Colon (tissue), 2 donors: ENCODE measurements around the gene GAMT.

ENCODE experiments used
- FAIRE-seq: peaks from 2 replicates; lab custom pipeline; 2012; peaks lifted over from hg19 to GRCh38; lab: Jason Lieb, UNC
- donor health status: control.
- donor health status: control.

The GAMT gene

DNA sequence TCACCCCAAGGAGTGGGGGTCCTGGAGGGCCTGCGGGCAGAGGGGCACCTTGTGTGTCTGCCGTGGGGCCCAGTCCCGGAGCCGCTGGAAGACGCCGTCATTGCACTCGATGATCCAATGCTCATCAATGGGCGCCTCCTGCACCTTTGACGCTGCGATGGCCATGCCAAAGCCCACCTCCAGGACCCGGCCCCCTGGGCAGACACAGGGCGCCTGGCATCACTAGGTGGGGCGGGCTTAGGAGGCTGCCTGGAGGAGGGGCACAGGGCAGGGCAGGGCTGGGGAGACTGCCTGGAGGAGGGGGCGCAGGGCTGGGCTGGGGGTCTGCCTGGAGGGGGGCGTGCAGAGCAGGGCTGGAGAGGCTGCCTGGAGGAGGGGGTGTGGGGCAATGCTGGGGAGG lies 1.6 kb downstream of the GAMT start:
- FAIRE-seq: no peak

DNA sequence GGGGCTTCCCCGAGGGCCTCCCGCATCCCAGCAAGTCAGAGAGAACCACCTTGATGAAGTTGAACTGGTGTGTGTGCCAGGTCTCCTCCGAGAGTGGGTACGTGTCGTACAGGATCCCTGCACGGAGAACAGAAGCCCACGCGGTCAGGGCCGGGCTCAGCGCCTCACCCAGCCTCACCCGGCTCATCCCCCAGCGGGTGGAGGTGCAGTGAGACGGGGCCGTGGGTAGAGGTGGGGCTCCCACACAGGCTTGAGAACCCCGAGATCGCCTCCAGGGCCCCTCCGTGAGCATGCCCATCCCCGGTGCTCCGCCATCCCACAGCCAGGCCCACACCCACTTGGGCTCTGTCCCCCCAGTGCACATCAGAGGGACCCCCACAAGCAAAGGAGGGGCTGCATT lies 2.3 kb downstream of the GAMT start:
- FAIRE-seq: no peak

DNA sequence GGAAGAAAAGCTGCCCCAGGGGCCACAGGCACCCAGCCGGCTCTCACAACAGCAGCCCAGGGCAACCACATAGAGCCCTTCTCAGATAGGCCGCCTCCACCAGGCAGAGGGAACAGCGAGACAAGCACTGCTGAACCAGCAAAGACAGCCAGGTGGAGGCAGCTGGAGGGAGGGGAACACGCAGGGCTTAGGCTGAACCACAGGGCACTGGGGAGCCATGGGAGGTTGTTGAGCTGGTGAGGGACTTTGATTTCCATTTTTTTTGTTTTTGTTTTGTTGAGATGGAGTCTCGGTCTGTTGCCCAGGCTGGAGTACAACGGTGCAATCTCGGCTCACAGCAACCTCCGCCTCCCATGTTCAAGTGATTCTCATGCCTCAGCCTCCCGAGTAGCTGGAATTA lies 3.5 kb downstream of the GAMT start:
- no peak for FAIRE-seq

DNA sequence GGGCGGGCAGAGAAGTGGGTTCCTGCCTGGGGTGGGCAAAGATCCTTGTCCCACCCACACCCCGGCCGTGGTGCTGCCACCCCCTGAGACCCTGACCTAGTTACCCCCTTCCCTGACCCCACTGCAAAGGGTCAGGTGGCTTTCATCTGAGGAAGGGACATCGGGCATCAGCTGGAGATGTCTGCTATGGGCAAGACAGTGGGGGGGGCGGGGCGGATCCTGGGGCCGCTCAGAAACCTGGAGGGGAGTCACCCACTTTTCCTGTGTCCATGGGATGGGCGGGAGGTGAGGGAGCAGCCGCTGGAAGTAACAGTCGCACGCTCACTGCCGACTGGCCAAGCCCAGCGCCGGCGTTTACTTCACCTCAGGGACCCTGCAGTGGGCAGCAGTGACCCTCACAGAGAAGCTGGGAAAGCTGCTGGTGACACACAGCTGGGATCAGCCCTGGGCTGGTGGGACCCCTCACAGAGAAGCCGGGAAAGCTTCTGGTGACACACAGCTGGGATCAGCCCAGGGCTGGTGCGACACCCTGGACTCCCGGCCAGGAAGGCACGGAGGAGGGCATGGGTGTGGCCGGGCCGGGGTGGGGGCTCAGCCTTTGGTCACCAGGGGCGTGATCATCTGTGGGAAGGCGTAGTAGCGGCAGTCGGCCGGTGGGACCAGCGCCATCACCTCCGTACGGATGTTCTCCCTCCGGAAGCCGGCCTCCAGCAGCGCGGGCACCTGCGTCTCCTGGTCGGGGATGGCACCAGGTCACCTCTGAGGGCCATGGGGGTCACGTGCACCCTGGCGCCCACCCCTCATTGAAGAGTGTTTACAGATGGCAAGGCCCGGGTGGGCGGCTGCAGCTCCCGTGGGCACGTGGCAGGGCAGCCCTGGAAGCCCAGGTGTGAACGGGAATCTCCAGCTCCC lies 4.3 kb downstream of the GAMT start:
- no peak for FAIRE-seq

DNA sequence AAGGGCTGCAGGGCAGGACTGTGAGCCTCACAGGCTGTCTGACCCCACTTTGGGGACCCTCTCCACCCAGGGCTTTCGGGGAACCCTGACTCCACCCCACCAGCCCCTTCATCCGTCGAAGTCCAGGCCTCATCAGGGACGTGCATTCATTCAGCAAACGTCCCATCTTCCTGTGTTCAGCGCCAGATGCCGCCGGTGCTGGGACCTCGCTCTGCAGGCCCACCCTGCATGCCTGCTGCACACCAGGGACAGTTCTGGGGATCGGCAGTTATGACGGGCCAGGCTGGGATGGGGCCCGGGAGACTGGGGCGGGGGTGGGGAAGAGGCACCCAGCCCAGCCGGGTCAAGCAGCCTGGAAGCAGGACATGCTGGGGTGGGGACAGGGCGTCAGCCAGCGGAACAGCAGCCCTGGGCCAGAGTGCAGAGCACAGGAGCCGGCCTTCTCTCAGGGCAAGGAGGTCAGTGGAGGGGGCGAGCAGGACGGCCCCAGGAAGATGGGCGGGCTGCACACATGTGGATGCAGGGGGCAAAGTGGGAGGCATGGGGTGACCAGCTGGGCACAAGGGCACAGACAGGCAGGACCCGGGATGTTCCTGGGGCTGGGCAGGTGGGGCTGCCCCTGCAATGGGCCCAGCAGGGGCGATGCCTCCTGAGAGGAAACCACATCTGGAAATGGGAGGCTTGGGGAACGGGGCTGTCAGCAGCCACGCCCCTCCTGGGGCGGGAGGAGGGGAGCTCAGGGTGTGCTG lies 5.1 kb downstream of the GAMT start:
- no peak for FAIRE-seq

DNA sequence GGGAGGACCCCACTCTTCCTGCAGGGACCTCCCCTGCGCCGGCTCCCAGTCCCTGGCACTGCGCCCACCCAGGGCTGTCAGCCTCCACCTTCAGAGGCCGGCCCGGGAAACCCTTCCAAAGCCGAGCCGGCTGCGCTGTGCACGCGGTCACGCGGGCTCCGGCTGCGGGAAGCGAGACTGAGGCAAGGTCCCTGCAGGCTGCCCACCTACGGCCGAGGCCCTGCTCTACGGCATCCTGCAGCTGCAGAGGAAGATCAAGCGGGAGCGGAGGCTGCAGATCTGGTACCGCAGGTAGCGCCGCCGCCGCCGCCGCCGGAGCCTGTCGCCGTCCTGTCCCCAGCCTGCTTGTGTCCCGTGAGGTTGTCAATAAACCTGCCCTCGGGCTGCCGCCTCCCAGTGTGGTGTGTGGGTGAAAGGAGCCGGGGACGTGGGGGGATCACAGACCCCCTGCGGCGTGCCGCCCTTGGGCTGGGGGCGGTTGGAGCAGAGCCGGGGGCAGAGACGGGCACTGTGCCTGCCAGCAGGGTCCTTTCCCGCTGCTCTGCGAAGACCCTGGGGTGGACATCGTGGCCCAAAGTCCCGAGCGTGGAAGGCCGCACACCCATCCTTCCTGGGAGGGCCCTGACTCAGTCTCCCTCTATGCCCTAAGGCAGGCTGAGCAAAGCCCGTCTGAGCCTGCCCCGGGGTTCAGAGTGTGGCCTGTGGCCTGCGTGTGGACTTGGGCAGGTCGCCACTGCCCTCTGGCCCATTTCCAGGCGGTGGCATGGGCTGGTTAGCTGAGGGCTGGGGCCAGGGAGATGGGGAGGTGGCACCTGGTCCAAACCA lies 5.9 kb downstream of the GAMT start:
- no peak for FAIRE-seq

DNA sequence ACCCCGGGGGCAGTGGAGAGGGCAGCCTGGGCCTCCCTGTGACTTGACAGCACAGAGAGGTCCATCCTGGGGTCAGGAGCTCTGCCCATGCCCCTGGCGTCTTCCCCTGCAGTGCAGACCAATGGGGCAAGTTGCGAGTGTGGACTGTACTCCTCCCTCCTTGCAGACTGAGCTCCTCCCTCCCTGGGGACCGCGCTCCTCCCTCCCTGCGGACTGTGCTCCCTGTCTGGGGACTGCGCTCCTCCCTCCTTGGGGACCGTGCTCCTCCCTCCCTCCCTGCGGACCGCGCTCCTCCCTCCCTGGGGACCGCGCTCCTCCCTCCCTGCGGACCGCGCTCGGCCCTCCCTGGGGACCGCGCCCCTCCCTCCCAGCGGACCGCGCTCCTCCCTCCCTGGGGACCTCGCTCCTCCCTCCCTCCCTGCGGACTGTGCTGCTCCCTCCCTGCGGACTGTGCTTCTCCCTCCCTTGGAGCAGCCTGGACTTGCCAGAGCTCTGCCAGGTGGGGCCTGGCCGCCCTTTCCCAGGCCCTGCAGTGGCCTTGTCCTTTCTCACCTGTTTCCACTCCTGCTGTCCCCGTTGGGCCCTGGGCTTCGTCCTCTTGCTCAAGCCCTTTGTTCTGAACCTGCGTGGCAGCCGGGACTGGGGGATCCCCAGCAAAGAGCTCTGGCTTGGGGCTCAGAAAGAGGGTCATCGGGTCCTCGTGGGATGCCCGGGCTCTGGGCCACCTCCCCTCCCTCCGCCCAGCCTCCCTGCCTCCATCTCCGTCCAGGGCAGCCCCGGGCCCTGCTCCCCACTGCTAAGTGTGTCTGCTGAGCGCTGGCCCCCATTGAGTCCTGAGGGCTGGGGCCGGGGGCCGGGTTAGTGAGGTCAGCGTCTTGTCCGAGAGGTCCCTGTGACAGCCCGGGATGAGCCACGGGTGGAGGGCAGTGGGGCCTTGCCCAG lies 6.8 kb downstream of the GAMT start:
- FAIRE-seq: no peak

DNA sequence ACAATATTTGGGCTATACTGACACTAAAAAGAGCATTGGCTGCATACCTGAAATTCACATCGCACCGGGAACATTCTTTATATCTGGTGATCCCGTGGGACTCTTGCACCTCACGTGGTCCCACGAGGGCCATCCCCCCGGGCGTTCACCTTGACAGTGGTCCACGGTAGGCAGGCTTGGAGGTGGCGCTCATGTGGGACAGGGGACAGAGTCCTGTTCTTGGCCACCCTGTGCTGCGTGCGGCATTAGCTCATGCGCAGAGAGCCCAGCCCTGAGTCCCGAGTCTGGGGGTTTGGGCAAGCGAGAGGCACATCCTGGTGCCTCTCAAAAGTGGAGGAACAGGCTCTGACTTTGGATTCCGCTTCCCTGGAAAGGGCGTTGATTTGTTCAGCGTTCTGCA lies 7.5 kb downstream of the GAMT start:
- no peak for FAIRE-seq

DNA sequence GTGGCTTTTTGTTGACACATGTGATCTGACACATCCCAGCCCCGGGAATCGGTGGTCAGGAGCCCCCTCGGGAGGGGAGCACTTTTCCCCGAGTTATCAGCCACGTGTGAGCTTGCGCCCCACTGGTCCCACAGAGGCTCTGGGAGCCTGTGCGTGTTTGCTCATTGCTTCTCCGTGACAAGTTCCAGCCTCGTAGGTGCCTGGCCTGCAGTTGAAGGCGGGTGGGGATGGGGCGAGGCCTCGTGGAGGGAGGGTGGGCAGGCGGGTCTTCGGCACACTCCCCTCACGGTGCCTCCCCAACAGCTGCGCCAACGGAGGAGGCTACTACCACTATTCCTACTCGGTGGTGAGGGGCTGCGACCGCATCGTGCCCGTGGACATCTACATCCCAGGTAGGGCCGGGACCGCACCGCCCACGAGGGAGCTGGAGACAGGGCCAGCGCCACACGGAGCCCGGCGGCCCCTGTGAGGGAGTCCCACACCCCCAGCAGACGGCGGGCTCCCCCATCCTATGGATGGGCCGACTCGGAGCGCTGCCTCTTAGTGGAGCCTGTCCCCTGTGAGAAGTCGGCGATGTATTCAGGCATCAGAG lies 8.3 kb downstream of the GAMT start:
- no peak for FAIRE-seq

DNA sequence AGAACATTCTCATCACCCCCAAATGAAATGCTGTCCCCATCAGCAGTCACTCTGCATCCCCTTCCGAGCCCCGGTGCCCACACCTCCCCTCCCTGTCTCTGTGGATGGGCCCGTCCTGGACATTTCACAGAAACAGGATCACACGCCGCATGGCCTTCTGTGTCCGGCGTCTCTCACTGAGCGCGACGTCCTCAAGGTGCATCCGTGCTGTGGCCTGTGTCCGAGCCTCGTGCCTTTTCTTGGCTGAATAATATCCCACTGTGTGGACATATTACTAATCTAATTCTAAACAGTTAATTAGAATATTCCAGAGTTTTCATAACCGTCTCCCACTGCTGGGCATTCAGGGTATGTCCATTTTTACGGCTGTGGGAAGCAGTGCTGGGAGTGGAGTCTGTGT lies 8.9 kb downstream of the GAMT start:
- FAIRE-seq: no peak

DNA sequence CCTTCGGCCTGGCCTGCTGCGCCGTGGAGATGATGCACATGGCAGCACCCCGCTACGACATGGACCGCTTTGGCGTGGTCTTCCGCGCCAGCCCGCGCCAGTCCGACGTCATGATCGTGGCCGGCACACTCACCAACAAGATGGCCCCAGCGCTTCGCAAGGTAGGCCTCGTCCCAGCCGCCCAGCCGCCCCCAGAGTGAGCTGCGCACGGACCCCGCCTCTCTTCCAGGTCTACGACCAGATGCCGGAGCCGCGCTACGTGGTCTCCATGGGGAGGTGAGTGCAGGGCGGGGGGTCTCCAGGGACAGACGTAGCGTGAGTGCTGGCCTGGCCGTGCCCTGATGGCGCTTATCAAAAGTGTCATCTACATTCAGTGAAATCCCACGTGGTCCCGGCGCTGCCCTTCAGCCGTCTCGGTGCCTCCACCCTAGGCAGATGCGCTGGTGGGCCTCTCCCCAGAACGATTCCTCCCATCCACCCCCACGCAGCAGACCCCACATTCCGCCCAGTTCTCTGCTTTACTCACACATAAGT lies 10.4 kb downstream of the GAMT start:
- FAIRE-seq: no peak

DNA sequence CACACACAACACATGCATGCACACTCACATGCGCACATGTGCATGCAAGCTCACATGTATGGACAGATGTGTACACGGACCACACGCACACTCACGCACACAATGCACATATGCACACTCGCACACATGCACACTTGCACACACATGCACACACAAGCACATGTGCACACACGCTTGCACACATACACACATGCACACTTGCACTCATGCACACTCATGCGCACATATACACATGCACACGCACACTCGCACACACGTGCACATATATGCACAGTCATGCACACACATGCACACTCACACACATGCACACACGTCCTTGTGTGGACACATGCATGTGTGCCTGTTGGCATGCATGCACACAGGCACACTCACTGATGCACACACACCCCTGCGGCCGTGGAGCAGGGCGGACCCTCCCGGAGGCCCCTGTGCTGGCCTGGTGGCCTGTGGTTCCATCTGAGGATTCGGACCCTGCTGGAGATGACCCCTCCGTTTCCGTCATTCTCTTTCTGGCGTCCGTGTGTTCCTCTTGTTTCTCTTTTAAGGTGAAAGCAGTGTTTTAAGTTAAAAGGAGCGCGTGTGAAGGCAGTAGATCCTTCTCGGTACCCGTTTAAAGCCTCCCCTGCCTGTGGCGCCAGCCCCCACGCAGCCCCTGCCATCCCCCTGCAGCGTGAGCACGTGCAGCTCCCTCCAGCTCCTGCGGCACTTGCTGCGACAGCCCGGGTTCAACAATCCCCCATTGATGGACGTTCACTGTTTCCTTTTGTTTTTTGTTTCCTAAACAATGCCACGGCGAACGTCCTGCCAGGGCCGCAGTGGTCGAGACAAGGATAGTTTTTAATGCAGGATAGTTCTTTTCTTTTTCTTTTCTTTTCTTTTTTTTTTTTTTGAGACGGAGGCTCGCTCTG lies 12.1 kb downstream of the GAMT start:
- FAIRE-seq: no peak

DNA sequence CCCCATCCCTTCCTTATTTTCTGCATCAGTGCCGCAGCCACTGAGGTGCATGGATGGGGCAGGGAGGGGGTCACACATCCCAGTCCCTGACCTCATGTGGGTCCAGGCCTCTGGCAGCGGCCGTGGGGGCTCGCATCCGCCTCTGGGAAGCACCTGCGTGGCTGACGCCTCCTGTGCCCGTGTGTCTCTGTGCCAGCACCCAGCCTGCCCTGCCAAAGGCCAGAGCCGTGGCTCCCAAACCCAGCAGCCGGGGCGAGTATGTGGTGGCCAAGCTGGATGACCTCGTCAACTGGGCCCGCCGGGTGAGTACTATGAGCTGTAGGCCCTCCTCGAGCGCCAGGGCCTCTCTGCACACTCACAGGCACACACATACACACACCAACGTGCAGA lies 12.7 kb downstream of the GAMT start:
- FAIRE-seq: no peak

DNA sequence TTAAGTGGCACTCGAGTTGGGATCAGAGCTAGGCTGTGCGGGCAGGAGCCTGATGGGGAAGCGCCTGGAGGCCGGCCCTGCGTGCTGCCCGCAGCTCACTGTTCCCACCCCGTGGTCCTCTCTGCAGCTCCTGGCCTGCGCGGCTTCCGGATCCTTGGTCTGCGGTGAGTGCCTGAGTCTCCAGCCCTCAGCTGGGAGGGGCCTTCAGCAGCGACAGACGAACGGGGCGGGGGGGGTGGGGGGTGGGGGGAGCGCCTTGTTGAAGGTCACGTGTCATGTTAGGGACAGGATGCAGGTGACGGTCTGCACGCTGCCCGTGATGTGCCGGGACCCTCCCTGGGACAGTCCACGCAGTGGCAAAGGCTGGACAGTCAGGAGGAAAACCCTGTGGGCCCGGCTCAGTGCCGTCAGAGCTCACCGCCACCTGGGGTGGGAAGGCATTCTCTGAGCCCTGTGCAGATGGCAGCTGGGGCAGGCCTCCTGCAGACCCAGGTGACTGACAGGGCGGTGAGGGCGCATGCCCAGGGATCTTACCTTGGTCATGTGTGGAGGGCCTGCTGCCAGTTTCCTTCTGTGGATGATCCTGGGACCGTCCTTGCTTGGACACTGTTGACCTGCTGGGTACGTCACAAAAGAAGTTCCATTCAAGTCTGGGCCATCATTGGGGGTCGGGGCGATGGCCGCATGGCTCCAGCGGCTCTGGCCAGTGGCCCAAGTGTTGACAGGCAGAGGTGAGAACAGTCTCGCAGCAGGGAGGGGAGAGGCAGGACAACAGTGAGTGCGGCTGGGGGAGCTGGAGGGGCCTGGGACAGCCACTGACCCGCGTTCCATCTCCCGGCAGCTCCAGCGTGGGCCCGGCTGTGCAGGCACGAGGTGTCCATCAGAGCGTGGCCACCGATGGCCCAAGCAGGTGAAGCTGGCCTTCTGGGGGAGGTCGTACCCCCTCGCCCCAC lies 13.4 kb downstream of the GAMT start:
- no peak for FAIRE-seq

DNA sequence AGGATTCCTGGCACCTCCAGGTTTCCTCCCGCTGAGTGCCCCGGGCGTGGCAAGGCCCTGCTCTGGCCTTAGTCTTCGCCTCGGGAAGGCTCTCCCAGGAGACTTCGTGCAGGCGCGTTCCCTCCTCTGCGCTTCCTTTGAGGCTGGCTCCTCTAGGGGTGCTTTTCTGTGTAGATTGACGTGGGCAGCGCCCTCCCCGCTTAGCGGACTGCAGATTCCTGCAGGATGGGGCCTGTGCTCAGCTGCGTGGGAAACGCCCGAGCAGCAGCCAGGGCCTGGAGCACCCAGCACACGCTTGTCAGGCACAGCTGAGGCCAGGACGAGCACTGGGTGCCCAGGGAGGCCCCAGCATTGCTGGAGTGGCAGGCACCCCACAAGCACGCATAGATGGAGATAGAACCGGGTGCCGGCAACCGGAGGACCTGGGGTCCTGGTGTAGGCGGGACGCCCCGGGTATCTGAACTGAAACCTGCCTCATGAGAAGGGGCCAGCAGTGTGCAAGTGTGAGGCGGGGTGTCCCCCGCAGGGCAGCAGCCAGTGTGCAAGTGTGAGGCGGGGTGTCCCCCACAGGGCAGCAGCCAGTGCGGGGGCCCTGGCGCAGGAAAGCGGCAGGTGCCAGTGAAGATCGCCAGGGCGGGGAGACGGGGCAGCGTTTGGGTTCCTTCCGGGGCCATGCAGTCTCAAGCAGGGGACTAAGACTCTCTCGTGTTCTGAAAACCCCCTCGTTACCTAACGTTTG lies 14.2 kb downstream of the GAMT start:
- no peak for FAIRE-seq

DNA sequence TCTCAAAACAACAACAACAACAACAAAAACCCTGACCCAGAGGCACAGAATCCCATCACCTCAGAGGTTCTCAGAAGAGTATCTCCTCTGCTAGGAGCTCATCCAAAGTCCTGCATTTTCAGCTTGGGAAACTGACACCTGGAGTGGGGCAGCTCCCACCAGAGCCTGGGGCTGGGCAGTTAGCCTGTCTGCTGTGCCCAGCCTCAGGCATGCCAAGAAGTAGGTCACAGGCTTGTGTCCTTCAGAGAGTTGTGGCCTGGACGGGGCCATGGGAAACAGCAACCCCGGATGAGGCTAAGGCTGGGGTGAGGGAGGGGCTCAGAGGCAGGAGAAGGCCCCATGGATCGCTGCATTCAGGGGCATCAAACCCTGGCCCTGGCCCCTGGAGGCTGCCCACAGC lies 15.5 kb downstream of the GAMT start:
- FAIRE-seq: no peak

DNA sequence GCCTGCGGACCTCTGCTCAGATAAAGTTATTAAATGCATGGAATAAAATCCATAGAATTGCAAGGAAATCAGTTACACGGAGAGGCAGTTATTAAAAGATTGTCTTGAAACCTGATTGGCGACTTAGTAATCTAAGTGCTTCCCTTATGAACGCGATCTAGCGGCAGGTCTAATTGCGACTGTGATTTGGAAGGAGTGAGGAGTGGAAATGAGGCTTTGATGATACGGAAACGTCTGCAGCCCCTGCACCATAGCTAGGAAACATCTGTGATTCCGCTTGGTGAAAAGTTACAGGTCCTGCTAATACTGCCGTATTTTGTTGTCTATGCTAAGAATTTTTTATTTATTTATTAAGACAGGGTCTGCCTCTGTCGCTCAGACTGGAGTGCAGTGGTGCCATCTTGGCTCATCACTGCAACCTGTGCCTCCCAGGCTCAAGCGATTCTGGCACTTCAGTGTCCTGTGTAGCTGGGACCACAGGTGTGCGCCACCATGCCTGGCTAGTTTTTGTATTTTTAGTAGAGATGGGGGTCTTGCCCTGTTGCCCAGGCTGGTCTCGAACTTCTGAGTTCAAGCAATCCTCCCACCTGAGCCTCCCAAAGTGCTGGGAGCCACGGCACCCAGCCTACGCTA lies 16.7 kb downstream of the GAMT start:
- no peak for FAIRE-seq
